Middle frontal gyrus (tissue), 1 donor: Measurements from ENCODE around the gene PCNX1.
A peak's percentile ranks its signal among the peaks of the same experiment; 100 is the strongest.

ENCODE experiments used
- DNase-seq: peaks from one replicate; pipeline ENCODE4 v3.0.0-alpha.2; 2015; ENCODE audit warnings: low spot score; ENCODE audit errors: extremely low spot score

PCNX1 gene

DNA sequence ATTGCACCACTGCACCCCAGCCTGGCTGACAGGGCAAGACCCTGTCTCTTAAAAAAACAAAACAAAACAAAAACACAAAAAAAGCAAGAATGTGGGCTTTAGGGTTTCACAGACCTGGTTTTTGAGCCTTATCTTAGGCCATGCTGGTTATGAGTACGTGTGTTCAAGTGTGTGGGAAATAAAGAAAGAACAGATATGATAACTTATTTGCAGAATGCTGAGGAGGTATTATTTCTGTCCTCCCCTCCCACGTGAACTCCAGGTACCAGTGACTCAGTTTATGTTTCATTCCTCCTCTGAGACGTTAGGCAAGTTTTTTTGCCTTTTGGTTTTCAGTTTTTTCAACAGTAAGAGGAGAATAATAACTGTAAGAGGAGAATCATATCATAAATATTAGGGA is 49.3 kb downstream of the PCNX1 start:
- no peak for DNase-seq

DNA sequence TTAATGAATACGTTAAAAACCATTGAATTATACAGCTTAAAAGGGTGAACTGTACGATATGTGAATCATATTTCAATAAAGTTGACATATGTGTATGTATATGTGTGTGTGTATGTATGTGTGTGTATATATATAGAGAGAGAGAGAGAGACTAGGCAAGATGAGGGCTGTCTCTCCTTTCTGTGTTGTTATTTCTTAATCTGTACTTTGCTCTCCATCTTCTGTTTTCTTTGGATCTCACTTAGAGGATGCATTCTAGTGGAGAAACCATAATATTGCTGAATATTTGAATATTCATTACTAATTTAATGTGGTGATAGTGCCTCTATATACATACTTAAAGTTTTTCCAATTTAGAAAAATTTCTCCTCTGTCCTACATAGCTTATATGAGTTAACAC is 50.5 kb downstream of the PCNX1 start:
- no peak for DNase-seq

DNA sequence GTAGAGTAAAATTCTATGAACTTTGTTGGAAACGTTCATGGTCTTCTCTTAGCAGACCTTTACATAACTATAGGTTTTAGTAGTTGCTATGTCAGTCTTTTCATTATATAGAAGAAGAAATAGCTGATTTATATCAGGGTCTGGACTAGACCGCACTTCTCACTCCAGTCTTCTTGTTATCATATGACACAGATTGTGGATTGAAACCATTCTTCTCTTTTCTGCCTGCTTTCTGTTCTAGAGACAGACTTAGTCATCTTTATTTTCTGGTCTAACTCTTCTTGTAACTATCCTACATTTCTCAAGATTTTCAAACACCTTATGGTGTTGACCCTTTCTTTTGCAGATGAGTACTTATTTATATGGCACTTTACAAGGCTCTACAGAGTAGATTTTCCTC is 55.7 kb downstream of the PCNX1 start:
- no peak for DNase-seq

DNA sequence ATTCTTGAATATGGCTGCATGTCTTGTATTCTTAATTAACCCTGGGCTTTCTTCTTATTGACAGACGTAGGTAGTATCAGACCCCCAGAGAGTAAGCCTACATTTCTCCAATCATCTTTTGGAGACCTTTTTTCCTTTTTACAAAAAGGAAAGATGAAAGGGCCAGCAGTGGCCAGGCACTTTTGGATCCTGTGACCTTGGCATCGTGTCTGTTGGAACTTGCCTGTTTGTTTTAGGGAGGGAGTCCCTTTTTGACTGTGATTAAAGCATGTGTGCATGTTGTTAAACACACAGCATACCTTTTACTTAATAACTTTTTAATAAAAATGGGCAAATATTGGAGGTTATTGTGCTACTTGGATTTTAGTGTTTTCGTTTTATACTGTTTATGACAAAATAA is 57.2 kb downstream of the PCNX1 start:
- DNase-seq, result no peak

DNA sequence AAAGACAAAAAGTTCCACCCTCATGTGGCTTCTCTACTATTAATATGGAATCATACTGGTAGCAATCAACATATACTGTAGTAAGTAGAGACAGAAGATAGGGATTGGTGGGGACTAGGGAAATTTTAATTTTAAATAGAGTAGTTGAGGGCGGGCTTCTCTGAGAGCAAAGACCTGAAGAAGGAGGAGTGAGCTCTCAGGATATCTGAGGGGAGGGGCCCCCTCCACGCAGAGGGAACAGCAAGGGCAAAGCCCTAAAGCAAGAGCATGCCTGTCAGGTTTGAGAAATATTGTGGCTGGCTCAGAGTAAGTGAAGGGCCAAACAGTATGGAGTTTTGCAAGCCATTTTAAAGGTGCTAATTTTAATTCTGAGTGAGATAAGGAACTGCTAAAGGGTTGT is 64.3 kb downstream of the PCNX1 start:
- DNase-seq, result no peak

DNA sequence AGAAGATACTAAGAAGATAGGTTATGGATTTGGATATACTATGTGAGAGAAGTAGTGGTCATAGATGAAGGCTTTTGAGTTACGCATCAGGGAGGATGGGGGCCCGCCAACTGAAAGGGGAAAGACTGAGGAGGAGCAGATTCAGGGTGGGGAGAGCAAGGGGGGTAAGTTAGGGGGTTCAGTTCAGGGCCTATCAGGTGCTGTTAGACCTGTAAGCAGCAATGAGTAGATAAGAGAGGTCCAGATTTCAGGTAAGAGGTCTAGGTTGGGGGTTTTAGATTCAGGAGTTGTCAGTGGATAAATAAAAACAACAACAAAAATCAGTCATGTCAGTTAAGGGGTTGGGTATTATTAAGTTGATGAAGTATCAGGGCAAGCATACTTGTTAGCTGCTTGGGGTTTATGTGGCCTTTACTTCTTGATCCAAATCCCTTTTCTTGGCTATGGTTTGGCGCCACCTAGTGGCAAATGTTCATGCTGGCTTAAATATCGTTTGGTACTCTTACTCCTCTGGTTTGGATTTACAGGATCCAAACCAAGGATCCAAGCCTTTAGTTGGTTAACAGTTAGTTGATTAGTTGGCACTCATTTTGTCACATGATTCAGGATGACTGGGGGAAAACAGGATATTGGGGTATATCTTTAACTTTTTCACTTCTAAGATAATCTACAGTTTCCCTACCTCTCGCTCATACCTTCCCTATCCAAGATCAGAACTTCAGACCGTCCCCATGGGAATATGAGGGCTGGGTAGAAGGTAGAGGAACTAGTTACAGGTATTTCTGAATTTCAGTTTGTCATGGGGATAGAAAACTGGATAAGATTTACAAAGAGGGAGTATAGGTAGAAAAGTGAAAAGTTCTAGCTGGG is 65.1 kb downstream of the PCNX1 start:
- peak; percentile 77 for DNase-seq

DNA sequence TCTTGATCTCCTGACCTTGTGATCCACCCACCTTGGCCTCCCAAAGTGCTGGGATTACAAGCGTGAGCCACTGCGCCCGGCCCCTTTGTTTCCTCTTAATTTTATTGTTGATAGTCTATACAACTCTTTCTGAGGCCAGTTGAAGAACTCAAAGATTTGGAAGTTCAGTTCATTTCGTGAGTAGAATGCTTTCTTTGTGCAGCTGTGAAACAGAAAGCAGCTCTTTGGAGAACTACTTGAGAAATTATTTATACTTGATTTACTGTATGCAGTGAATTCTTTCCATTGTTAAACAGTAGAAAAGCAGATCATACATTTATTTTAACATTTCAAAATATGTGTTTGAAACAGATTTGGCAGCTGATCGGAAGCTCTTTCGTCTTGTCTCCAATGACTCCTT is 69.3 kb downstream of the PCNX1 start:
- no peak for DNase-seq

DNA sequence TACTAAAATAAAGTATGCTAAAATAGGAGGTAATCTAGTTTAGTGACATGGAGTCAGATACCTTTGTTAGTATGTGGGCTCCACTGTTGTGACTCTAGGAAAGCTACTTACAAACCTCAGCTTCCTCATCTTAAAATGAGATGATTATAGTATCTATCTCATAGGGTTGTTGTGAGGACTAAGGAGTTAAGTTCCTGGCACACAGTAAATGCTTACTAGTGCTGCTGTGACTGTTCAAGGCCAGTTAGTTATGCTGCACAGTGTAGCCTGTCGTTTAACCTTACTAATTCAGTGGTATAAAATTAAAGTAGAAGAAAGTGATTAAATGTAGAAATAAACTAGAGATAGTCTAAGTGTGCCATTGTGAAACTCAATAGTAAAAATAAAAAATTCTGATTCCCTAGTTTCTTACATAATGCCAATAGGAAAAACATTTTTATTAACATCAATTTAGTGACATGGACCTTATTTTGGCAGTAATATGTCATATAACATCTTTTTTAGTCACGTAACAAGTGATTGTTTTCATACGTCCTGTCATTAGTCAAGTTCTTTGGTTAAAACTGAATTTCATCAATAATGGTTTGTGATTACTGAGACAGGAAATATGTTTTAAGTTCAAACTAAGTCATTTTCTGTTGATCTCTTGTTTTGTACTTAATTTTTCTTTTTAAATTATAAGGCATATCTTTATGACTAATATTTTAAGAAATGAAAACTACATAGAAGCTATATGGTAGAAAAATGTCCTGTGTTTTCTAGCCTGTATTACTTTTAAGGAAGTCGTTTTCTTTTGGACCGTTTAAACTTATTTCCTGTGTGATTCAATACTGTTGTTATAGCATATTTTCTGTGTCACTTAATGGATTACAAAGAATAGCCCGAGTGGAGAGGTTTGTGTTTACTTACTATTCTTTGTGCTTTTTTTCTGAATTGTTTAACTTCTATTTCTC is 74.0 kb downstream of the PCNX1 start:
- DNase-seq, result no peak

DNA sequence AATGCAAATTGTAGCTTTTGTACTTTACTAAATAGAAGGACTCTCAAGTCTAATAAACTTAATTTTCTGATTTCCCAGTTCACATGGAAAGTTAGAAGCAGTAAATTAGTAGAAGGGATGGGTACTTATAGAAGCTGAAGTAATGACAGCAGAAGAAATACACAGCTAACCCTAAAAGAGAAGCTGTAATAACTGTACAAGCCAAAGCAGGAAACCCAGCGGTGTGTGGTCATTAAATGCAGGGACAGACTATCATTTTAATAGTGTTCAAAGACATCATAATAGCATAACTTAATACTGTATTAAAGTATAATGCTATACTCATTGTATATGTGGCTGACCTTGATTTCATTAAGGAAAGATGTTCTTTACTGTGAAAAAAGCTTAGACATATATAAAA is 74.9 kb downstream of the PCNX1 start:
- DNase-seq, result no peak

DNA sequence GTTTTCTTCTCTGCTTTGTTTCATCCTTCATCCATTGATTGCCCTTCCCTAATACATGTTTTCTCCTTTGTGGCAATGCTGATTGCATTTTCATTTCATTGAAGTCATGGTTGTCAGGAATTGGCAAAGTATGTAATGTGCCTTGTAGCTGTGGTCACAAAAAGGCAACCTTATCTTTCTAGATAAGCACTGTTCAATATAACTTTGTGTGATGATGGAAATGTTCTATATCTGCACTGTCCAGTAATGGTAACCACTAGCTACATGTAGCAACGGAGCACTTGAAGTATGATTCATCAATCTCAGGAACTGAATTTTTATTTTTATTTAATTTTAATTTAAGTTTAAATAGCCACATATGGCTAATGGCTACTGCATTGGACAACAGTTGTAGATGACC is 79.8 kb downstream of the PCNX1 start:
- DNase-seq, result no peak

DNA sequence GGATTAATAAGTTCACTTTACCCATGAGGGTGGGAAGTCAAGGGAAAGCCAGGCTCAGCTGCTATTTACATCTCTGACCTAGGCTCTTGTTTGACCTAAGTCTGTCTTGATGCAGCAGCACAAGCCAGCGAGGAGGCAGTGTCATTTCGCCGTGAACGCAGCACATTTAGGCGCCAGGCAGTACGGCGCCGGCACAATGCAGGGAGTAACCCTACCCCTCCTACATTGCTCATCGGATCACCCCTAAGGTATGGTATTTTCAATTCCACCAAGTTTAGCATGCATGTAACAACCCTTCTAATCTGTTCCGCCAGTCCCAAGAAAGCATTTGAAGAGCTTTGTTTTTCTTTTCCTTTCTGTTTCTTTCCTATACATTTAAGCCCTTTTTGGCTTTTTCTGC is 81.2 kb downstream of the PCNX1 start:
- DNase-seq, result no peak

DNA sequence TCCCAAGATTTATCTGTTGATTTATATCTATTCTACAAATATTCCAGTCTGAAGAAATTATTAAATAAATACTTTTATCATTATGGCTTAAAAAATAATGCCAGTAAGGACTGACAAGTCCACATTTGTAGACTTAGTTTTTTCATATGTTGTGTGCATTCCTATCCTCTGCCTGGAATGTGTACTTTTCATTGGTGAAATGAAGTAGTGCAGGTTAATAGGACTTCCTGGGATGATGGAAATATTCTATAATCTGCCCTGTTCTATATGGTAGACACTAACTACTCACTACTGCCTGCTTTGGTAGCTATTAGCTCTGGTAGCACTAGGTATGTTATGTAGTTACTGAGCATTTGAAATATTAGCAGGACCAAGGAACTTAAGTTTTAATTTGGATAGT is 86.7 kb downstream of the PCNX1 start:
- no peak for DNase-seq

DNA sequence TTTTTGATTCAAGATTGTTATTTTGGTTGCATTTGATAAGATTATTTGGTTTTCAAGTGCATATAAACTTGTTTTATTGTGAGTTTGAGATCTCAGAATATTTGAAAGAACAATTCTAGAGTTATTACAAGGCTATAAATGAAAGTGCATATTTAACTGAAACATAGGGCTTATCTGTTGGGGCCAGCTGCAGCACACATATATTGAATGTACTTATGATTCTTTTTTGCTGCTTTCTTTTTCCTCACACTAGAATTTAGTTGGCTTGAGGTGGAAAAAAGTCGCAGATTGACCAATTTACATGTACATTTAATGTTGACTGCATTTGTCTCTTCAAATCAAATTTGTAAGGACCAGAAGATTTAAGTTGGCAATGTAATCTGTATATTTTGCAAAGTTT is 88.0 kb downstream of the PCNX1 start:
- DNase-seq, result no peak

DNA sequence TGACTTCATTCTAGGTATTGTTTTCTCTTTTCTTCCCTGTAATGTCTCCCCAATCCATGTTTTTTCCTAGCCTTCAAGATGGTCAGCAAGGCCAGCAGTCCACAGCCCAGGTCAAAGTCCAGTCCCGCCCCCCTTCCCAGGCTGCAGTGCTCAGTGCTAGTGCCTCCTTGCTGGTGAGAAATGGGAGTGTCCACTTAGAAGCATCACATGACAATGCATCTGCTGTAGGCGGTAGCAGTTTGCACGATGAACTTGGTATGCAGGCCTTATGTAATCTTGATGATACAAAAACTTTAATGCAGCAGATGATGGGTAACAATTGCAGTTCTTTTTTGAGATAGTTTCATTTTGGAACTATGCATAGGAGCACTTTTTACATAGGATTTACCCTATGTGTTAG is 88.4 kb downstream of the PCNX1 start:
- no peak for DNase-seq

DNA sequence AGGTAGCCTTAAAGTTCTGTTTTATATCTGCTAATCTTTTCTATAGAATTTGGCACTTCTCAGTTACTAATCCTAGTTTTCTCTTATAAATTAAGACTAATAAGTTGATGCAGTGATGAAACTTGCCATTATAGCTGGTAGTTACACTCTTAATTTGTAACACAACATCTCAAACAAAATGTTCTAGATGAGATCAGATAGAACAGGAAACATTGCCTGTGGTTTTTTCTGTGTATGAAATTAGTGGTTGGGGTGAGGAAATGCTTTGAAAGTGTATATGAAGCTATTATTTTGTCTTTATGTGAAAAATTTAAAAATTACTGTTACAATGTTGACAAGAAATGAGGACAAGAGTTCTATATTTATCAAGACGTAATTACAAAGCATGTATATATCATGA is 91.9 kb downstream of the PCNX1 start:
- no peak for DNase-seq

DNA sequence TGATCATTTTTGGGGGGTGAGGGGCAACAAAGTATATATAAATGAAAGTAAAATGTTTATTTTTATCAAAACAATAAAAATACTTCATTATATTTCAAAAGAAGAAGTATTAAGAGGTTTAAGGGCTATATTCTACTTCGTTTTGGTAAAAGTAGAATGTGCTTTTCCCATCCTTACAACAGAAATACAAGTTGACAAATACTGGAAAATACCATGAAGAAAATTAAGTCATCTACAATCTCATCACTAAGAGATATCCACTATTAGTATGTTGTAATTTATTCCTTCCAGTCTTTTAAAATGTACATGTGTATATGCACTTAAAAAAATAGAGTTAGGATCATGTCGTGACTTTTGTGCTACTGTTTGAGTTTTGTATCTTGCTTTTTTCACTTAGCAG is 92.8 kb downstream of the PCNX1 start:
- DNase-seq, result no peak

DNA sequence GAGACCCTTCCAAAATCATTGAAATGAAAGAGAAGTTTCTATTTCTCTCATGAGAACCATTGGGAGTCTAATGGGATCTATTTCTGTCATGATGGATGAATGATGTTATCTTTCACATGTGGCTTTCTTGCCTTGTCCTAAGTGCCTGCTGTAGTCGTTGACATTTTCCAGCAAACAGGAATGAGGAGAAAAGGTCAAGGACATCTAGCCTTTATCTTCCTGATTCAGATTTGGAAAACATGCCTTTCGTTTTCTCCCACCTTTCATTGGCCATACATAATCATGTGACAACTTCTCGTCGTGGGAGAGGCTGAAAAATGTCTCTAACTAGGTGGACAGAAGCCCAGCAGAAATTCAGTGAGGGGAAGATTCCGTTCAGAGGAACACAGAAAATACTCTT is 94.5 kb downstream of the PCNX1 start:
- no peak for DNase-seq

DNA sequence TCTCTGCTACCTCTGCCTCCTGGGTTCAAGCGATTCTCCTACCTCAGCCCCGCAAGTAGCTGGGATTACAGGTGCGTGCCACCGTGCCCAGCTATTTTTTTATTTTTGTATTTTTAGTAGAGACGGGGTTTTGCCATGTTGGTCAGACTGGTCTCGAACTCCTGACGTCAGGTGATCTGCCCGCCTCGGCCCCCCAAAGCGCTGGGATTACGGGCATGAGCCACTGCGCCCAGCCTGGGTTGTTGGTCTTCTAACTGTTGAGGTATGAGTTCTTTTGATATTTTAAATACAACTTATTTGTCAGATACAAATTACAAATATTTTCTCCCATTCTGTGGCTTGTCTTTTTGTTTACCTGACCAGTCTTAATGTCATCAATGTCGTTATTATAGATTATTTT is 95.9 kb downstream of the PCNX1 start:
- no peak for DNase-seq

DNA sequence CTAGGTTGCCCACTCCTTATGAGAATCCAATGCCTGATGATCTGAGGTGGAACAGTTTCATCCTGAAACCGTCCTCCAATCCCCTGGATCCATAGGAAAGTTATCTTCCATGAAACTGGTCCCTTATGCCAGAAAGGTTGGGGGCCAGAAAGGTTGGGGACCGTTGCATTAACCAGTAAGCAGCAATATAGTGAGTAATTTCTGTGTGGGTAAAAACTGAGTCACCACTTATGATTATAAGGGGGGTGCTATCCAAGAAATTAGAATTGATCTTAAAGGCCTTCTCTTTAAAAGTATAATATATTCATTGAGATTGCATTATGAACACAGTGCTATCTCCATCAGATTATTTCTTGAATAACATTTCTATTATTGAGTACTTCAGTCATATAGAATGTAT is 97.2 kb downstream of the PCNX1 start:
- DNase-seq, result no peak

DNA sequence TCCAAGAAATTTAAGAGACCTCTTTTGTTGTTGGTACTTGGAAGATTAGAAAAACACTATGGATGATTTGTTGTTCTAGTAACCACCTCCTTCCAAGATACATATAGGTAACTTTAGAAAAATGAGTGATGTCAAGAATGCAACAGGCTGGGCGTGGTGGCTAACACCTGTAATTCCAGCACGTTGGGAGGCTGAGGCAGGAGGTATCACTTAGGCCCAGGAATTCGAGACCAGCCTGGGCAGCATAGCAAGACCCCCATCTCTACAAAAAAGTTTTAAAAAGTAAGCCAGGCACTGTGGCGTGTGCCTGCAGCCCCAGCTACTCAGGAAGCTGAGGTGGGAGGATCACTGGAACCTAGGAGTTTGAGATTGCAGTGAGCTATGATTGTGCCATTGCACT is 97.8 kb downstream of the PCNX1 start:
- no peak for DNase-seq

DNA sequence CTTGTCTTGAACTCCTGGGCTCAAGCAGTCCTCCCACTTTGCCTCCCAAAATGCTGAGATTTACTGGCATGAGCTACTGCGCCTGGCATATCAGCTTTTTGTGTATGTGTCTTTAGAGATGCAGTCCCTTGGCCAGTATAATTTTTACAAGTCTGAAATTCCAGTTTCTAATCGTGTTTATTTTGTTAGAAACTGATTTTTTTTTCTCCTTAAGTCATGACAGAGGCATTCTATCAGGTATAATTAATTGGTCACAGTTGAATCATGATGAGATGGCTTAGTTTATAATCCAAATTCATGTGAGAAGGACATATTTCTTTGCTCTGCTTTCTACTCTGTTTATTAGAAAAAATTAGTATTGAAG is 98.9 kb downstream of the PCNX1 start:
- DNase-seq, result no peak

DNA sequence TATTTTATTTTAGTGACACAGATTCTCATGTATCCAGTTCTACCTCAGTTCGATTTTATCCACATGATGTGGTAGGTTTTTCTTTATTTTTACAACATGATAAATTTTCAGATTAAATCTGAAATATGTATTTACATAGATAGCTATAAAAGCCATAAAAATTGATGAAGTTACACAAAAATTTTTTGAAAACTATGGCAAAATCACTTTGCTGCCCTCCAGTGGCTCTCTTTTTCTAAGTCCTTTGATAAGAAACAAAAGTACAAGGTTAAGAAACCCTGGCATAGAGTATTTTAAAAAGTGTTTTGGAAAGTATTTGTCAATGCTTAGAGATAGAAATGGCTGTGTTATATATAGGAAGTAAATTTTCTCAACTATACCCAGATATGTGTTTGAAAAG is 104.2 kb downstream of the PCNX1 start:
- no peak for DNase-seq

DNA sequence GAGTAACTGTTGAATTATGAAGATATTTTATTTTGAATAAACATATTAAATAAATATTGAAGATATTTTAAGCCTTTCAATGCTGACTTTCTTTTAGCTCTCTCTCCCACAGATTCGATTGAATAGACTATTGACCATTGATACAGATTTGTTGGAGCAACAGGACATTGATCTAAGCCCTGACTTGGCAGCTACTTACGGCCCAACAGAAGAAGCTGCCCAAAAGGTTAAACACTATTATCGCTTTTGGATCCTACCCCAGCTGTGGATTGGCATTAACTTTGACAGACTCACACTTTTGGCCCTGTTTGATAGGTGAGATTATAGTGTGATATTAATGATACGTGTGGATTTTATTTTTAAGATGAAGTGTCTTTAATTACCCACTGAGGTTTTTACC is 105.6 kb downstream of the PCNX1 start:
- DNase-seq, result no peak
